Activated naive CD4-positive, alpha-beta T cell treated with anti-CD3 and anti-CD28 coated beads for 36 hours (primary cell): ENCODE data around the gene DLG2. TPM values are rescaled to one million over a fixed set of nuclear protein-coding genes. Genes with fewer than 3 reads are reported as not detected.

Experiments
- CTCF ChIA-PET: fragments of 350-600 bp; sonication (Branson Sonifier 250); formaldehyde crosslinking; loops from one replicate; lab custom pipeline; 2021; ENCODE audit warnings: antibody characterized with exemption; lab: Charles Lee
- DNase-seq: peaks from one replicate; pipeline ENCODE4 v3.0.0-alpha.2; 2020
- H3K27ac Mint-ChIP-seq: one replicate; pipeline ENCODE4 v1.8.0; 2021; ENCODE audit warnings: mild to moderate bottlenecking, mixed read lengths
- H3K27me3 Mint-ChIP-seq: one replicate; pipeline ENCODE4 v1.8.0; 2021; ENCODE audit warnings: low read depth, mixed read lengths
- H3K36me3 Mint-ChIP-seq: one replicate; pipeline ENCODE4 v1.8.0; 2021; ENCODE audit warnings: low read depth, mixed read lengths
- H3K4me1 Mint-ChIP-seq: one replicate; pipeline ENCODE4 v1.8.0; 2021; ENCODE audit warnings: low read depth, mixed read lengths
- H3K4me3 Mint-ChIP-seq: one replicate; pipeline ENCODE4 v1.8.0; 2021; ENCODE audit warnings: mild to moderate bottlenecking, moderate library complexity, mixed read lengths
- H3K9me3 Mint-ChIP-seq: one replicate; pipeline ENCODE4 v1.8.0; 2021; ENCODE audit warnings: mixed read lengths
- intact Hi-C: fragments of 100-400 bp; cut with micrococcal nuclease; formaldehyde crosslinking; loops from one replicate; pipeline ENCODE4 v1.15.1; 2023
- total RNA-seq, 2 experiments: library from RNA; stranded (reverse); gene quantifications; one replicate each; pipeline ENCODE4 v1.2.3, GENCODE V29; 2021

Gene DLG2
- total RNA-seq, 2 experiments from 2014 or later, result 3.3 to 4.6 TPM

DNA sequence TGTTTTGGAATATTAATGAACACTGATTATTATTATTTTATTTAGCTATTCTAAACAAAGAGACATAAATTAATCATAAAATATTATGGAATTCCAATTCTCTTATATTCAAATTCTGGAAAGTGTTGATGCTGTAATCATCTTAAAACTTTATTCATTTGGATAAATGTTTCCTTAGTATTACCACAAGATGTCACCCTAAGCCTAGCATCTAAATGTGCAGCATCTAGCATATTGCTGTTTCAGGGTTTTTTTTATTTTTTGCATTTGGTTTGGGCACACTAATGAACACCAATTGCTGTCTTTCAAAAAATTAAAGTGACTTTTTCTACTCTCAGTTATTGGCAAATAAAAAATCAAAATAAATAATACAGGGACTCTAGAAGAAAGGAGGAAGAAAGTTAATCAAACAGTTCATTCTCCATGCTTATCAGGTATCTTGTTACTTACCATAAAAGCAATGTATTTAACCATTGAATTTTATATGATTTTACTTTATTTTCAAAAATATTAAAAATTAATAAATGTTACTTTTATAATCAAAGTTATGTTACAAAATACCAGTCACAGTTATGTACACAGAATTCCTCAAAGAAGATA, 31.8 kb downstream of the DLG2 start:
- Mint-ChIP-seq H3K27me3 (no peaks in the 10 kb centered on the region), H3K27ac (no peak overlapping the region), H3K4me1 (no peaks in the 10 kb centered on the region), H3K36me3 (no peaks in the 10 kb centered on the region), H3K4me3 (no peak overlapping the region), H3K9me3 (no peaks in the 10 kb centered on the region)
- DNase-seq, result no peak
- intact Hi-C loops, result loop anchor here (1.0 to 10.0 kb wide), 14 partner anchors 33 to 1222 kb away; partner anchors contain the start of genes TMEM126A and TMEM126B
- CTCF ChIA-PET, result interaction anchor here (0.7 to 1.5 kb wide), 4 partner anchors 30 to 906 kb away, joined by 3 to 5 read pairs (median 3); partner anchors contain the start of gene TMEM126A

DNA sequence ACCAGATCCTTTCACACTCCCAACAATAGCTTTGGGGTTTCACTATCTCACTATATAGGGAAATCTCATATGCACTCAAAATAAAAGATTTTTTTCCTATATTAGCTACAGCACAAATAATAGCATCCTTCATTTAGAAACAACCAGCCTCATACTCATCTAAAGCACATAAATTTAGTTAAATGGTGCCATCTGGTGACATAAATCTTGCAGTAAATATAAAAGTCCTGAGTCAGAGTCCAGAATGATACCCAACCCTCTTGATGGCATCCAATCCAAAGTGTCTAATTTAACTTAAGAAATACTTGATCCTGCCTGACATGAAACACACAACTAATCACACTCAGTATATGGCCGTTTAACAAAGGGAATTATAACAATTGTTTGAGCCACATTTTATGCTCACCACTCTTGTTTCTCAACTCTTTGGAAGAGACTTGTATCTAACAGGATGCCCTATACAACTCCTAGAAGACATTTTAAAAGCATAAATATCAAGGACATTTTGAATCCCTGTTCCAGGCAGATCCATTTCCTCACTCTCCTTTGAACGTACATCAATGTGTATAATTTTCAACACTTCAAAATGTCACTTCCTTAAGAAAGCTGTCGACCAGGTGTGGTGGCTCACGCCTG, 36.2 kb downstream of the DLG2 start:
- Mint-ChIP-seq H3K4me1 (no peaks in the 10 kb centered on the region), H3K27ac (no peak overlapping the region), H3K4me3 (no peak overlapping the region), H3K27me3 (no peaks in the 10 kb centered on the region), H3K36me3 (peaks cover 3% of the 10 kb centered on the region), H3K9me3 (peaks cover 5% of the 10 kb centered on the region)
- intact Hi-C loops, result loop anchor here (1.0 to 10.0 kb wide), 5 partner anchors 234 to 1754 kb away; no protein-coding TSS in a partner anchor
- no peak for DNase-seq
- CTCF ChIA-PET, result interaction anchor here (0.7 to 0.8 kb wide), 4 partner anchors 16 to 296 kb away, joined by 3 read pairs; partner anchors contain the start of gene TMEM126A

DNA sequence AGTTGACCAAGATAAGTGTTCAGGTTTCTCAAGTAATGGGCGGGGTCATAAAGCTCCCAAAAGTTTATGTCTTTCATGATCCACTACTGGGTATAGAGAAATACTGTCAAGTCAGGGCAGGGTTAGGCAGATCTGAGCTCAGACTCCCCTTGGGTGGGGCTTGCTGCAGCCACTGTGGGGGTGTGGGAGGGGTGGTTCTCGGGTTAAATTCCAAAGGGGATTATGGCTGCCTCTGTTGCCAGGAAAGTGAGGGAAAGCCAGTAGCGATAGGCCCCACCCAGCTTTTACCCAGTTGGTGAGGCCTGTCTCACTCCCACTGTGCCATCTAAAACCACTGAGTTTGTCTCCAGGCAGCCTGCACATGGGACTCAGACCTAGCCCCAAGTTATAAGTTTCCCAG, 37.8 kb downstream of the DLG2 start:
- H3K27me3 Mint-ChIP-seq, result no peaks in the 10 kb centered on the region
- H3K4me3 Mint-ChIP-seq, result no peak overlapping the region
- H3K36me3 Mint-ChIP-seq, result peaks cover 3% of the 10 kb centered on the region
- DNase-seq, result no peak
- intact Hi-C loops, result no loop called here
- H3K4me1 Mint-ChIP-seq, result no peaks in the 10 kb centered on the region
- H3K27ac Mint-ChIP-seq, result no peak overlapping the region
- H3K9me3 Mint-ChIP-seq, result peaks cover 5% of the 10 kb centered on the region
- CTCF ChIA-PET, result no interaction called here

DNA sequence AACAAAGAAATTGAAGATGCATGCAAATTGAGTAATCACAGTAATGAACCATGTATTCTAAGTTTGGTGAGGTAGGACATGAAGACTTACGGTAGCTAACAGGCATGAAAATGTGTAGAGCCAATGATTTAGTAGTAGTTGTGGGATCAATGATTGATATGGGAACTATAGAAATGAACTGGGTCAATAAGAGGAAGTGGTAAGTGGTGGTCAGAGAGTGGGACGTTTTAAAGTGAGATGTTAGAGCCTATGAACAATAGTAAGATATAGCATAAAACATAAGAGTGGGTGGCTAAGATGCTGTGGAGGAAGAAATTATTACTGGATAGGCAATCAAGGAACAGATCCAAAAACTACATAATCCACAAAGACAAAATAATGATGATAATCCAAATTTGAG, 45.0 kb downstream of the DLG2 start:
- CTCF ChIA-PET, result no interaction called here

DNA sequence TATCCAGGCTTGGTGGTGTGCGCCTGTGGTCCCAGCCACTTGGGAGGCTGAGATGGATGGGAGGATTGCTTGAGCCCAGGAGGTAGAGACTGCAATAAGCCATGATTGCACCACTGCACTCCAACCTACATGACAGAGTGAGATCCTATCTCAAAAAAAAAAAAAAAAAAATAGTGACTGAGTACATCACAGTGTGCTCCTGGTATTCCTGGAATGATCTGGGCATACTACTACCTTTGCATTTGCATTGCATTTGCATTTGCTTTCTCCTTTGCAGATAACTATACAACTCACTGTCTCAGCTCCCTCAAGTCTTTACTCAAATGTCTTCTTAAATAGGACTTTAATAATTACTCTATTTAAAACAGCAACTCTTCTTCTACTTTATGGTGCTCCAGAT, 51.8 kb downstream of the DLG2 start:
- Mint-ChIP-seq H3K36me3 (no peaks in the 10 kb centered on the region), H3K27ac (no peak overlapping the region), H3K4me3 (no peak overlapping the region), H3K27me3 (peaks cover 8% of the 10 kb centered on the region), H3K4me1 (no peaks in the 10 kb centered on the region), H3K9me3 (peaks cover 1% of the 10 kb centered on the region)
- CTCF ChIA-PET, result no interaction called here
- no peak for DNase-seq
- intact Hi-C loops, result no loop called here

More for the DNA sequence above, 45.0 kb downstream of the DLG2 start:
- H3K9me3 Mint-ChIP-seq, result no peaks in the 10 kb centered on the region
- no peak overlapping the region for H3K4me3 Mint-ChIP-seq
- H3K4me1 Mint-ChIP-seq, result no peaks in the 10 kb centered on the region
- intact Hi-C loops, result no loop called here
- no peak for DNase-seq
- peaks cover 3% of the 10 kb centered on the region for H3K27me3 Mint-ChIP-seq
- H3K27ac Mint-ChIP-seq, result no peak overlapping the region
- no peaks in the 10 kb centered on the region for H3K36me3 Mint-ChIP-seq

DNA sequence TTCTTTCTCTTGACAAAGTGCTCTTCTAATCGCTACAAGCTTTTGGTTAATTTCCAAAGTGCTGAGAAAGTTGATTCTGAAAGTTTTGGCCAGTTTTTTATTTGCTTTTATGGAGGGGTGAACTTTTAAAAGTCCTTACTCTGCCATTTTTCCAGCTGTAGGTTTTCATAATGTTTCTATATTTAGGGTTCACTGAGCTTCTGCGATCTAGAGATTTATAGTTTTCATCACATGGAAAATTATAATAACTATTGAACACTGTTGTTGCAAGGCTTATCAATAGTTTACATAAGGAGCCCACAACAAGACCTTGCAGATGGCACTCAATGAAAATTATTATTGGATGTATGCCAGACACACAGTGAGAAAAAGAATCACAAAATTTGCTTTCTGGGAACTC, 55.1 kb downstream of the DLG2 start:
- Mint-ChIP-seq H3K27me3 (peaks cover 8% of the 10 kb centered on the region), H3K4me1 (peaks cover 3% of the 10 kb centered on the region), H3K27ac (no peak overlapping the region), H3K36me3 (peaks cover 1% of the 10 kb centered on the region), H3K9me3 (peaks cover 1% of the 10 kb centered on the region), H3K4me3 (no peak overlapping the region)
- no peak for DNase-seq
- CTCF ChIA-PET, result no interaction called here
- intact Hi-C loops, result no loop called here

DNA sequence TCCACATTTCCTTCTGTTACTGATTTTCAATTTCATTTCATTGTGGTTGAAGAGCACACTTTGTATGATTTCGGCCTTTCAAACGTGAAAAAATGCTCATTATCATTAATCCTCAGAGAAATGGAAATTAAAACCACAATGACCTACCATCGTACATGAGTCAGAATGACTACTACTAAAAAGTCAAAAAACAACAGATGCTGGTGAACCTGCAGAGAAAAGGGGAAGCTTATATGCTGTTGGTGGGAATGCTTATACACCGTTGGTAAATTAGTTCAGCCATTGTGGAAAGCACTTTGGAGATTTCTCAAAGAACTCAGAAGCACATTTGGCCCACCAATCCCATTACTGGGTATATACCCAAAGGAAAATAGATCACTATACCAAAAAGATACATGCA, 57.6 kb downstream of the DLG2 start:
- no peaks in the 10 kb centered on the region for H3K9me3 Mint-ChIP-seq
- CTCF ChIA-PET, result no interaction called here
- peaks cover 1% of the 10 kb centered on the region for H3K36me3 Mint-ChIP-seq
- no peak overlapping the region for H3K4me3 Mint-ChIP-seq
- H3K4me1 Mint-ChIP-seq, result peaks cover 3% of the 10 kb centered on the region
- DNase-seq, result no peak
- intact Hi-C loops, result no loop called here
- no peak overlapping the region for H3K27ac Mint-ChIP-seq
- peaks cover 6% of the 10 kb centered on the region for H3K27me3 Mint-ChIP-seq

DNA sequence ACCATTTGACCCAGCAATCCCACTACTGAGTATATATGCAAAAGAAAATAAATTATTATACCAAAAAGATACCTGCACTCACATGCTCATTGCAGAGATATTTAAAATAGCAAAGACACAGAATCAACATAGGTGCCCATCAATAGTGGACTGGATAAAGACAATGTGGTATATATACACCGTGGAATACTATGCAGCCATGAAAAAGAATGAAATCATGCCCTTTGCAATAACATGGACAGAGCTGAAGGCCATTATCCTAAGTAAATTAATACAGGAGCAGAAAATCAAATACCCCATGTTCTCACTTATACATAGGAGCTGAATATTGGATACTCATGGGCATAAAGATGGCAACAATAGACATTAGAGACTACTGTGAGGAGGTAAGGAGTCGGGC, 68.7 kb downstream of the DLG2 start:
- CTCF ChIA-PET, result no interaction called here
- Mint-ChIP-seq H3K4me3 (no peak overlapping the region), H3K27me3 (no peaks in the 10 kb centered on the region), H3K9me3 (peaks cover 4% of the 10 kb centered on the region), H3K4me1 (no peaks in the 10 kb centered on the region), H3K36me3 (peaks cover 1% of the 10 kb centered on the region), H3K27ac (no peak overlapping the region)
- intact Hi-C loops, result no loop called here
- no peak for DNase-seq

DNA sequence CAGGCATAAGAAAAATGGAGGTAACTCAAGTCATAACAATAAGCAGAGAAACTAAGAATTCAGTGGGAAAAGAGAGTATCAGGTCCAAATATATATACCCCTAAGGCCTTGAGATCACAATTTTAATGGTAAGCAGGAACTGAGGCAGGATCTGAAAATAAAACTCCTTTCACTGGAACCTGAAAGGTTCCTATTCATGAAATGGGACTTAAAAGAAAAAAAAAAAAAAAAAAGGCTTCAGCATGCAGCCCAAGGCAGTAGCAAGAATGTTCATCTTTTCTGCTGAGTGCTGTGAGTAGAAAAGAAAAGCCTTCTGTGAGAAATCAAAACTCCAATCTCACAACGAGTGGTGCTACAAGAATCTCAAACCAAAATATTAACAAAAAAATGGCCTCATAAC, 75.3 kb downstream of the DLG2 start:
- DNase-seq, result no peak
- Mint-ChIP-seq H3K36me3 (peaks cover 4% of the 10 kb centered on the region), H3K4me1 (no peaks in the 10 kb centered on the region), H3K27ac (no peak overlapping the region), H3K27me3 (peaks cover 3% of the 10 kb centered on the region), H3K9me3 (no peaks in the 10 kb centered on the region), H3K4me3 (no peak overlapping the region)
- intact Hi-C loops, result no loop called here
- CTCF ChIA-PET, result no interaction called here

DNA sequence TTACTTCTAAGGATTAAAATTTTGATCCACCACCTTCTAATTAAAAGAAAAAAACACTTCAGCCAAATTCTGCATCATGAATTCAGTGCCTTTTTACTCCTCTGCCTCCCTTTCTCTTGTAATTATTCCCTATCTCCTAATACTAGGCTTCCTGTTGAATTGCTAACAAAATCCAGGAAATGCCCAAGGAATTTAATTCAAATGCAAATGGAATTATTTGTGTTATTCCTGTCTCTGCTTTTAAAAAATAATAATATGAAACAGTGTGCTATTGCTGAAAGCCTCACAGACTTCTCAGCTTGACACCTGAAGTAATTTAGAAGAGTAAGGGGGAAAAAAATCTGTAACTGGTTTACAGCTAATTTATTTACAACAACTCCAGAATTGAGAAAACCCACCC, 85.5 kb downstream of the DLG2 start:
- Mint-ChIP-seq H3K4me1 (no peaks in the 10 kb centered on the region), H3K4me3 (no peak overlapping the region), H3K27me3 (no peaks in the 10 kb centered on the region), H3K9me3 (peaks cover 8% of the 10 kb centered on the region), H3K27ac (no peak overlapping the region), H3K36me3 (peaks cover 3% of the 10 kb centered on the region)
- intact Hi-C loops, result no loop called here
- CTCF ChIA-PET, result no interaction called here
- DNase-seq, result no peak

DNA sequence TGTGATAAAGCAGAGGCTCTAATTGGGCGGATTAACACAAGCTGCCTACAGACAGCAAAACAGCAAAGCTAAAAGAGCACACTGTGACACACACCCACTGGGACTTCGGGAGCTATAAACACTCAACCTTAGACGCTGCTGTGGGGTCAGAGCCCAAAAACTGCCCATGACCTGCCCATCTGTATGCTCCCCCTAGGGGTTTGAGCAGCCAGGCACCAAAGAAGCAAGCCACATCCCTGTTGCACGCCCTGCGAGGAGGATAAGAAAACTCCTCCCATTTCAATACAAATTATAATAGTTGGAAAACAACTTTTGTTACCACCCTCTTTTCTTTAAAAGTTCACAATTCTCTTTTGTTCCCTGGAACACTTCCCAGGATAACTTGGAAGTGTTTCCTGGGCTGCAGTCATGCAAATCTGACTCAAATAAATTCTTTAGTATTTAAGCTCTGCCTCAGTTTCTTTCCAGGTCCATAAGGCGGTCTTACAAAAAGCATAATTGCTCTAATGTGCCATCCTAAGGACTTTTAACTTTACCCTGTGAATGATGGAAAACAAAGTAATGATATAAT, 86.4 kb downstream of the DLG2 start:
- Mint-ChIP-seq H3K9me3 (peaks cover 6% of the 10 kb centered on the region), H3K4me1 (no peaks in the 10 kb centered on the region)
- no peak for DNase-seq

DNA sequence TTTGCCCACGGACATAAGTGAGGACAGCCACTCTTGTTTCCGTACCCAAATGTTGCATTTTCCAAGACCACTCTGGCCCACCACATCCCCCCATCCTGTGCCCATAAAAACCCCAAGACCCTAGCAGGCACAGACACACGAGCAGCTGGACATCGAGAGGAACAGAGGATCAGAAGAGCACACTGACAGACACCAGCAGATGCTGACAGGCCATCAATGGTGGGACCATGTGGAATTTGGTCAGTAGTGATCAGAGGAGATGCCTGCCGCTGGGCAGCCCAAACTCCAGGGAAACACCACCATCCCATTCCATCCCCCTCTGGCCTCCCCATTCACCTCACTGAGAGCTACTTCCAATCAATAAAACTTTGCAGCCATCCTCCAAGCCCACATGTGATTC, 87.0 kb downstream of the DLG2 start:
- CTCF ChIA-PET, result no interaction called here
- H3K27me3 Mint-ChIP-seq, result no peaks in the 10 kb centered on the region
- no peaks in the 10 kb centered on the region for H3K4me1 Mint-ChIP-seq
- H3K36me3 Mint-ChIP-seq, result peaks cover 6% of the 10 kb centered on the region
- no peak for DNase-seq
- no peak overlapping the region for H3K4me3 Mint-ChIP-seq
- intact Hi-C loops, result no loop called here
- H3K9me3 Mint-ChIP-seq, result peaks cover 6% of the 10 kb centered on the region
- no peak overlapping the region for H3K27ac Mint-ChIP-seq

More for the DNA sequence above, 86.4 kb downstream of the DLG2 start:
- no peak overlapping the region for H3K27ac Mint-ChIP-seq
- peaks cover 6% of the 10 kb centered on the region for H3K36me3 Mint-ChIP-seq
- CTCF ChIA-PET, result no interaction called here
- intact Hi-C loops, result no loop called here
- no peaks in the 10 kb centered on the region for H3K27me3 Mint-ChIP-seq
- no peak overlapping the region for H3K4me3 Mint-ChIP-seq

DNA sequence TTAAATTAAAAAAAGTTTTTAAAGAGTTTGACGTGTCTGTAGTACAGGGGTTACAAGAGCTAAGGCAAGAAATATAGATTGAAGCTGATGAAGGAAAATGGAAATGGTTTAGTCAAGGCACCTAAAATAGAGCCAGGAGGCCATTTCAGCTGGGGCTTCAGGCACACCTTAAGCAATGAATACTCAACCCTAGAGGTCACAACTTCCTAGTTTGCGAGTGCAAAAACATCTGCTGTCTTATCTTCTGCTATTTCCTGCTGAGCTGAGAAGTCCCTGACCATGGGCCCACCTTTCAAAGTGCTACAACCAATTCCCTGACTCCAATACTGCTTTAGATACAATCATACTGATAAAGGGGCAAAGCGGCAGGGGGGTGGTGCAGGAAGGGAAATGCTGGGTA, 87.4 kb downstream of the DLG2 start:
- CTCF ChIA-PET, result no interaction called here
- Mint-ChIP-seq H3K4me3 (no peak overlapping the region), H3K36me3 (peaks cover 9% of the 10 kb centered on the region), H3K4me1 (no peaks in the 10 kb centered on the region), H3K9me3 (peaks cover 9% of the 10 kb centered on the region), H3K27me3 (no peaks in the 10 kb centered on the region), H3K27ac (no peak overlapping the region)
- intact Hi-C loops, result no loop called here
- no peak for DNase-seq
